ENCODE data around the gene COBL. TPM values are rescaled to one million over a fixed set of nuclear protein-coding genes. Genes with fewer than 3 reads are reported as not detected.

Gene COBL
- total RNA-seq, 2 experiments from 2014 or later = not detected

DNA sequence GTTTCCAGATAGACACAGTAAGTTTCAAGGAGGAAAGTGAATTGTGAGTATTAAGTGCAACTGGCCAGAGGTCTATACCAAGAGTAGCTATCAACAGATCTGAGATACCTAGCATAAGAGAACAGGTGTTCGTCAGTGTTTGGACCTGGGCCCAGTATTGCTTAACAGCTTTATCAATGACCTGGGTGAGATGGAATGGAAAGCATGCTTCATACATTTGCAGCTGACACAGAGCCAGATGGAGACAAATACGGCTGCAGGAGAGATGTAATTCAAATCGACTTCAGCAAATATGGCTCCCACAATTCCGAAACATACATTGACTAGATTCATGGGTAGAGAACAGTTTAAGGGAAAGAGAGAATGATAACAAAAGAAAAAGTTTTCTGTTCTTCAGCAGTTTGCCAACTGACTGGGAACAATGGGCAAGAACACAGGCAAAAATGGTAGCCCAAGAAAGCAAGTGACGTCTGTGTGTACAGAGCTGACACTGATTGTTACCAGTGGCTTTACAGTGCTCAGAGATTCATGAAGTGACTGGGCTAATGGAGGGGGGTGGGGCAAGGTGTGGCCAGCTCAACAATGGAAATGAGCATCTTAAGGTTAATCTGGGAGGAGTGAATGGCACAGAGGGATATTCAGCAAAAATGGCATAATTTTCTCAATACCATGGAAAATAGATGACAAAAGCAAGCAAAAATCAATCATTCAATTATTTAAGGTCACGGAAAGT lies 28.0 kb upstream of the COBL start:
- no peak overlapping the region for H3K4me3 Mint-ChIP-seq
- CTCF ChIA-PET = no interaction called here
- peaks cover 1% of the 10 kb centered on the region for H3K27me3 Mint-ChIP-seq
- no peaks in the 10 kb centered on the region for H3K9me3 Mint-ChIP-seq
- DNase-seq = no peak
- intact Hi-C loops (cut with micrococcal nuclease) = no loop called here
- H3K27ac Mint-ChIP-seq = no peak overlapping the region
- no peaks in the 10 kb centered on the region for H3K36me3 Mint-ChIP-seq
- no peaks in the 10 kb centered on the region for H3K4me1 Mint-ChIP-seq (ENCODE audit: low read depth)
- POLR2A ChIA-PET = interaction anchor here (0.6 kb wide), 1 partner anchor 10 kb away, joined by 3 read pairs; no protein-coding TSS in a partner anchor

DNA sequence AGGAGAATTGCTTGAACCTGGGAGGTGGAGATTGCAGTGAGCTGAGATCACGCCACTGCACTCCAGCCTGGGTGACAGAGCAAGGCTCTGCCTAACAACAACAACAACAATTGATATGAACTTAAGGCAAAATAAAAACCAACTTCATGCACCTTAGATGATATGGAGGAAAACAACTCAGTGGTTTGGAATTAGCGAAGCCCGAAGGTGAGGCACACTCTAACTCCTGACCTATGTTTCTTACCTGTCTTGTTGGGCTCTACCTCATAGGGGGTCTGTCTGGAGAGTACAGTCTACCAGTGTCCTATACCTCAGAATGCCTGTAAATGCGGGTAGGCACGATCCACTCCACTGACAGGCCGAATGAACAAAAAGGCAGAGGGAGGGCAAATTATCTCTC lies 24.3 kb upstream of the COBL start:
- no peaks in the 10 kb centered on the region for H3K36me3 Mint-ChIP-seq
- H3K4me1 Mint-ChIP-seq (ENCODE audit: low read depth) = no peaks in the 10 kb centered on the region
- no peak overlapping the region for H3K27ac Mint-ChIP-seq
- ChIA-PET CTCF (no interaction called here), POLR2A (no interaction called here)
- H3K4me3 Mint-ChIP-seq = no peak overlapping the region
- DNase-seq = no peak
- H3K9me3 Mint-ChIP-seq = no peaks in the 10 kb centered on the region
- intact Hi-C loops (cut with micrococcal nuclease) = no loop called here
- H3K27me3 Mint-ChIP-seq = peaks cover 1% of the 10 kb centered on the region

DNA sequence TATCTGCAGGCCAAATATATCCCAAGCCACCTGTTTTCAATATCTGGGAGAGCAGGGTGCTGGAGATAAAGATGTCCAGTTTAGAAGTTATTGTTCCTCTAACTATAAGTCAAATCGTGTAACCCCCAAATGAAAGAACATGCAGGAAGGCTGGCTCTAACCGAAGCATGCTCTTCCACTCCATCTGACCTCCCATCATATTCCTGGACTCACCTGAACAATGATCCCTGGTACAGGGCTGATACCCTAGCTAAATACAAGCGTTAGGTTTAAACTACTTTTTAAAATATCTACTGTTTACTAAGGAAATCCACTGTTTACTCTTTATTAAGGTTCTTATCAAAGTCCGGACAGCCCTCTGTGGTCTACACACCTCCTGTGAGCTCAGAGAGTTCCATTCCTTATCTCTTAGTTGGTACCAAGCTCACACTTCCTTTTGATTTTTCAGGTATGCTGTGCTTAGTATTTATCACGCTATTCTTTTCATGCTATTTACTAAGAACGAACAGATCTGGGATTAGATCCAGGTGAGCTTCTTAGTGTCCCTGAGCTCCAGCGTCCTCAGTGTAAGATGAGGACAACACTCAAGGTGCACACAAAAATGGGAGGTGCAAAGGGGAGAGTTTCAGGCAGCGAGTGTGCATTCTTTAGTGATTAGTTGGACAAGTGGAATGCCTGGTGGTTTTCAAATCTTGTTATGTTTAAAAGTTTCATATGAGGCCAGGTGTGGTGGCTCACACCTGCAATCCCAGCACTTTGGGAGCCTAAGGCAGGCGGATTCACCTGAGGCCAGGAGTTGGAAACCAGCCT lies 23.6 kb upstream of the COBL start:
- no peak overlapping the region for H3K4me3 Mint-ChIP-seq
- ChIA-PET CTCF (no interaction called here), POLR2A (no interaction called here)
- intact Hi-C loops (cut with micrococcal nuclease) = no loop called here
- H3K4me1 Mint-ChIP-seq (ENCODE audit: low read depth) = no peaks in the 10 kb centered on the region
- H3K9me3 Mint-ChIP-seq = no peaks in the 10 kb centered on the region
- DNase-seq = no peak
- H3K27me3 Mint-ChIP-seq = peaks cover 1% of the 10 kb centered on the region
- H3K36me3 Mint-ChIP-seq = no peaks in the 10 kb centered on the region
- H3K27ac Mint-ChIP-seq = no peak overlapping the region

DNA sequence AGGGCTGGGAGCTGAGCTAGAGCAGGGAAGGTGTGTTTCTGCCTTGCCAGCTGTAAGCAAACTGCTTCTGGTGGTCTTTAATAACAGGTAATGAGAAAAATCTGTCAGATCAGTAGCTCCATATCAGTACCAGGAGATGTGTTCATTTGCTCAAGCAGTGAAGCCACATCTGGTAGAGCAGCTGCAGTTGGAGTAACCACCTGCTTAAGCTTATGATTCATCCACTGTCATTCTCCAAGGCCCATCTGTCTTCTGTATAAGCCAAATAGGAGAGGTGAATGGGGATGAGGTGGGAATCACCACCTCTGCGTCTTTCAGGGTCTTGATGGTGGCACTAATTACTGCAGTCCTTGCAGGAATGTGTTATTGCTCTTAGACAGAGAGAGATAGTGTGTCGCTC lies 18.4 kb upstream of the COBL start:
- Mint-ChIP-seq H3K27me3 (no peaks in the 10 kb centered on the region), H3K9me3 (no peaks in the 10 kb centered on the region), H3K4me1 (ENCODE audit: low read depth) (no peaks in the 10 kb centered on the region), H3K4me3 (no peak overlapping the region), H3K27ac (no peak overlapping the region), H3K36me3 (no peaks in the 10 kb centered on the region)
- intact Hi-C loops (cut with micrococcal nuclease) = no loop called here
- DNase-seq = no peak
- ChIA-PET CTCF (no interaction called here), POLR2A (no interaction called here)

DNA sequence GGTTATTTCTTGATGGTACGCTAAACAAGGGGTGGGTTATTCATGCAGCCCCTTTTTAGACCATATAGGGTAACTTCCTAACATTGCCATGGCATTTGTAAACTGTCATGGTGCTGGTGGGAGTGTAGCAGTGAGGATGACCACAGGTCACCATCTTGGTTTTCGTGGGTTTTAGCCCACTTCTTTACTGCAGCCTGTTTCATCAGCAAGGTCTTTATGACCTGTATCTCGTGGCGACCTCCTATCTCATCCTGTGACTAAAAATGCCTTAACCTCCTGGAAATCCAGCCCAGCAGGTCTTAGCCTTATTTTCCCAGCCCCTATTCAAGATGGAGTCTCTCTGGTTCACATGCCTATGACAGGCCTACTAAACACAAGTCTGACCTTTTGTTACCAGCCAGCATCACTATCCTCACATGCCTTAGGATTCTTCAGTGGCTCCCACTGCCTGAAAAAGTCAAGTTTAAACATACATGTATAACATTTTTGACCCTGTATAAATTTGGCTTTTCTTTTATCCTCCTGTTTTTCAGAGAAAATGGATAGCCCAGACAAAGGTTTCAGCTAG lies 13.2 kb upstream of the COBL start:
- H3K27ac Mint-ChIP-seq = no peak overlapping the region

DNA sequence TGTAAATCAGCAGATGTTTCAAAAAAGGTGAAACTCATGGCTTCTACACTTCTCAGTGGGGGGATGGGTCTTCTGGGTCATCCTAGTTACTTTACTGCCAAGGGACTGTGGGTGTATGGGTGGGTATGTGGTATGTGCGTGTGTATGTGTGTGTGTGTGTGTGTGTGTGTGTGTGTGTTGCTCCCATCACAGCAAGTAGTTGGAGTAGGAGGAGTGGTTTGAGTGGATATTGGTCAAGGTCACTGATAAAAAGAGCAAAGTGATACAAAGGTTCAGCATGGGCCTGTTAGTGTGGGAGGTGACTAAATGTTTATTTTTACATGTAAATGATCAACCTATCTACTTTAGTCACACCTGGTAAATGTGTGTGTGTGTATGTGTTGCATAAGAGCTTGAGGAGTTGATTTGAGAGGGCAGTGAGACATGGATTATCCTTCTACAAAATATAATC lies 11.8 kb upstream of the COBL start:
- ChIA-PET CTCF (no interaction called here), POLR2A (no interaction called here)
- H3K9me3 Mint-ChIP-seq = no peaks in the 10 kb centered on the region
- no peaks in the 10 kb centered on the region for H3K4me1 Mint-ChIP-seq (ENCODE audit: low read depth)
- DNase-seq = no peak
- H3K27ac Mint-ChIP-seq = no peak overlapping the region
- H3K4me3 Mint-ChIP-seq = no peak overlapping the region
- no peaks in the 10 kb centered on the region for H3K36me3 Mint-ChIP-seq
- no peaks in the 10 kb centered on the region for H3K27me3 Mint-ChIP-seq
- intact Hi-C loops (cut with micrococcal nuclease) = no loop called here

More for the DNA sequence above, 13.2 kb upstream of the COBL start:
- no peak for DNase-seq
- intact Hi-C loops (cut with micrococcal nuclease) = no loop called here
- Mint-ChIP-seq H3K36me3 (no peaks in the 10 kb centered on the region), H3K4me1 (ENCODE audit: low read depth) (no peaks in the 10 kb centered on the region), H3K9me3 (no peaks in the 10 kb centered on the region), H3K4me3 (no peak overlapping the region), H3K27me3 (no peaks in the 10 kb centered on the region)
- ChIA-PET POLR2A (no interaction called here), CTCF (no interaction called here)

DNA sequence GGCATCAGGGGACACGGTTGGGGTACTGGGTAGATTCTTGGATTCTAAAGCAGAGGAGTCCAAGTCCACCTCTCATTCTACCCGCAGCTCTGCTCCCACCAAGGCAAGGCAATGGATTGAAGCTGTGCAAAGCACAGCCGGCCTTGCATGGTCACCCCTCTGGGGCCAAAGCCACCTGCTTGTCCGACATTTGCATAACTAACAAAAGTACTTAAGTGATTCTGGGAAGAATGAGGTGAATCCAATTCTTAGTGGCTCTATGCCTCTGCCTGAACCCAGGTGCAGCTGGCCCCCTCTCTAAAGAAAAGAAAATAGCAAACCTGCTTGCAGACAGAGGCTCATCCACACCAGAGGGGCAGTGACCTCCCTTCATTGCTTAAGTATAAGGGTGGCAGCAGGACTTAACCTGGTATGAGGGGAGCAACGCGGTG lies 10.7 kb upstream of the COBL start:
- no peaks in the 10 kb centered on the region for H3K36me3 Mint-ChIP-seq
- ChIA-PET POLR2A (no interaction called here), CTCF (no interaction called here)
- intact Hi-C loops (cut with micrococcal nuclease) = no loop called here
- H3K27me3 Mint-ChIP-seq = no peaks in the 10 kb centered on the region
- no peak for DNase-seq
- H3K27ac Mint-ChIP-seq = no peak overlapping the region
- H3K4me1 Mint-ChIP-seq (ENCODE audit: low read depth) = no peaks in the 10 kb centered on the region
- H3K9me3 Mint-ChIP-seq = no peaks in the 10 kb centered on the region
- no peak overlapping the region for H3K4me3 Mint-ChIP-seq

DNA sequence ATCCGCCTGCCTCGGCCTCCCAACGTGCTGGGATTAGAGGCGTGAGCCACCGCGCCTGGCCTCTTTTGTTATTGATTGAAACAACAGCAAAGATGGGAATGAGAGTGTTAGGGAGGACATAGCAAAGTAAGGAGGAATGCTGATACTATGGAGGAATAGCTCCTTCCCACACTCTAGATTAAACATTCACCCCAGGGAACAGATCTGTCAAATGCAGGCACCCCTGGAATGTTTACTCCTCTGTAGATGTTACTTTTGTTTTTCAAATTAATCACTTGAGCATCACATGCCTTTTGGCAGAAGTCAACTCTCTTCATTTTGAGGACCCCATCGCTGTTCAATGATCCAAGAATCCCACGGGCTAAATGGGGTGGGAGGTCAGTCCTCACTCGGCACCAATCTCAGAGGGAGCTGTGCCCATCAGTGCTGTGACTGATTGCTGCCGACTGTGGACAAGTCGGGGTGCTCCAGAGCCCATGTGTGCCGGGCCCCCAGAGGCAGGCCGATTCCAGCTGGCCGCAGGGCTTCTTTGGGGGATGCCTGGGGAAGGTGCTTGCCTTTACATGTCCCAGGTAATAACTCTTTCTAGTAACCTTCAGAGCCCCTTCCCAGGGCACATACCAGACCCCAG lies 10.2 kb upstream of the COBL start:
- Mint-ChIP-seq H3K4me1 (ENCODE audit: low read depth) (no peaks in the 10 kb centered on the region), H3K9me3 (no peaks in the 10 kb centered on the region), H3K27ac (no peak overlapping the region), H3K27me3 (no peaks in the 10 kb centered on the region), H3K4me3 (no peak overlapping the region), H3K36me3 (no peaks in the 10 kb centered on the region)
- DNase-seq = no peak
- ChIA-PET POLR2A (no interaction called here), CTCF (no interaction called here)
- intact Hi-C loops (cut with micrococcal nuclease) = no loop called here

DNA sequence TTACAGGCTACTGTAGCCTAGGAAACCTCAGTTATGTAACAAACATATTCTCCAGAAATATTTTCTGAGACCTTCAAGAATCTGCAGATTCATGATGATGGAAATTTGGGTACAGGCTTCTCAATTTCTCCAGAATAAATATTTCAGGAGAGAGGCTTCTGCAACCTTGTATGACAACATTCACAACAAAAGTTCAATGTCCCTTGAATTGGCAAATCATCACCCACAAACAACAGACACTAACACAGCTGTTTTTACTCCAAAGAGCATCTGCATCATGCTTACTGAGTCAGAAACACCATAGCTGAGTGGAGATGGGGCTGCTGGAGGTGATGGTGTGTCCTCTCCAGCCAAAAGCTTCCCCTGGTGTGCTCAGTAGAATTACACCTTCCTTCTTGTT lies 9.3 kb upstream of the COBL start:
- no peak for DNase-seq
- H3K9me3 Mint-ChIP-seq = no peaks in the 10 kb centered on the region
- ChIA-PET CTCF (no interaction called here), POLR2A (no interaction called here)
- no peaks in the 10 kb centered on the region for H3K27me3 Mint-ChIP-seq
- no peaks in the 10 kb centered on the region for H3K36me3 Mint-ChIP-seq
- intact Hi-C loops (cut with micrococcal nuclease) = no loop called here
- H3K4me3 Mint-ChIP-seq = no peak overlapping the region
- no peak overlapping the region for H3K27ac Mint-ChIP-seq
- H3K4me1 Mint-ChIP-seq (ENCODE audit: low read depth) = no peaks in the 10 kb centered on the region

DNA sequence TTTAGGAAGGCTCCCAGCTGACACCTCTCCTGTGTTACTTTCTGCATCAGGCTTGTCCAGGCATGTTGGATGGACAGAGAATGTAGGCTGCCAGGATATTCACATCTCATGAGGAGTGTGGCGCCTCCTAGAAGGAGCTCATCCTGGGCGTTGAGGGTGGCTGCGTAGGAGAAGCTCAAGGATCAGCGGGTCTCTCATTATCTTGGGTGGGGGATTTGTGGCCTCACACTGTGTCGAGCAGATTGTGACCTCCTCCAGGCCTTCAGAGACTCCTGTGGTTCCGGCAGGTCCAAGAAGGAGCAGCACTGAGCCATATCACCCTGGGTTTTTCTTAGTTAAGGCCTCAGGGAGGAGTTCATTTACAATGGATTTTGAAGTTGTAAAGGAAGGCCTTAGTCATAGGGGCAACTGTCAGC lies 8.7 kb upstream of the COBL start:
- Mint-ChIP-seq H3K4me3 (no peak overlapping the region), H3K4me1 (ENCODE audit: low read depth) (no peaks in the 10 kb centered on the region), H3K27me3 (no peaks in the 10 kb centered on the region), H3K27ac (no peak overlapping the region), H3K9me3 (no peaks in the 10 kb centered on the region), H3K36me3 (no peaks in the 10 kb centered on the region)
- DNase-seq = no peak
- intact Hi-C loops (cut with micrococcal nuclease) = no loop called here
- ChIA-PET POLR2A (no interaction called here), CTCF (no interaction called here)

DNA sequence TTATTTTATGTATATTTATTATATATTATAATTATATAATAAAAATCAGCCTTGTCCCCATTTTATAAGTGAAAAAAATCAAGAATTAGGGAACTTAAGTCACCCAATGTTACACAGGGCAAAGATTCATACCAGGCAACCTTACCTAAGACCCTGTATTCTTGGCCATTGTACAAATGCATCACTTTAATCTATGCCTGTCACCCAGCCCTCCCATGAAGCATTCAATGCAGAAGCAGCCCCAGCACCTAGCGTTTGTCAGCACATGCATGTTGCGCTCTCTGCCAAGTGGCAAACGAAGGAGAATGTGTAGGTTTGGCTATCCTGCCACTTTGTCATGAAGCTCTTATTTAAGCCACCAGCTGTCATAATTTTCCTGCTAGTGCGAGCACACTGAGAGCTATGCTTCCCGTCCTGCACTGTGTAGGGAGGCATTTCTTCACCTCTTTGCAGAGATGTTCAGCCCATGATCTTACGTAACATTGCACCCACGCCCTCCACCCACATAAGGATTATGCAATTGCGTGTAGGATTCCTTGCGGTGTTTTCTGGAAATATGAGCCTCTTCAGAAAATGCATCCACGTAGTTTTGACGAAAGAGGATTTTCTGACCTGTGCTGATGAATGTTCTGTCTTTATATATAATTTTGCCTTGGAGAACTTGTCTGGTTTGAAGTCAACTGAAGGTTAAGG lies 7.7 kb upstream of the COBL start:
- Mint-ChIP-seq H3K36me3 (no peaks in the 10 kb centered on the region), H3K4me3 (no peak overlapping the region), H3K9me3 (no peaks in the 10 kb centered on the region), H3K27ac (no peak overlapping the region), H3K4me1 (ENCODE audit: low read depth) (no peaks in the 10 kb centered on the region), H3K27me3 (no peaks in the 10 kb centered on the region)
- ChIA-PET POLR2A (no interaction called here), CTCF (no interaction called here)
- no peak for DNase-seq
- intact Hi-C loops (cut with micrococcal nuclease) = no loop called here

DNA sequence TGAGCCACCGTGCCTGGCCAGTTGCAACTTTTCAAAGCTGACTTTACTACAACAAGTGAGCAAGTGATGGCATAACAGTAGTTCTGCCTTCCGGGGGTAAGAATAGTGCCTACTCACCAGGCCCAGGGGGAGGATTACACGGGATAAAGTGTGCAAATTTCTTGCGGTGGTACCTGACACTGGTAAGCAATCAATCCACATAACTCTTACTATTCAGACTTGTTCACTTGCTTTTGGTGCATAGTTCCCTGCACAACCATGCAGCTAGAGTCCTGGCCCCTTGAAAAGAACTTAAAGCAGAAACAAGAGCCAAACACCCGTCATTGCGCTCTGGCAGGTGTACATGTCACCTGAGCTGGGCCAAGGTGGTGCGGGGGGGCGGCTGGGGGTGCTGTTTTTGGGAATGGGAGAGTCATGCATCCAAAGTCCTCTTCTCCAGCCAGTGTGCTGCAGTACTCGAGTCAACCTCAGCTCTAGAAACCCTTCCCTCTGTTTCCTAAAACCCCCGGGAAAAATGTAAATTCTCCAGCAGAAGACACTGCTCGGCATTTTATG lies 5.4 kb upstream of the COBL start:
- DNase-seq = no peak
- ChIA-PET CTCF (no interaction called here), POLR2A (no interaction called here)
- Mint-ChIP-seq H3K4me1 (ENCODE audit: low read depth) (no peaks in the 10 kb centered on the region), H3K4me3 (no peak overlapping the region), H3K36me3 (no peaks in the 10 kb centered on the region), H3K27me3 (peaks cover 13% of the 10 kb centered on the region), H3K9me3 (no peaks in the 10 kb centered on the region), H3K27ac (no peak overlapping the region)
- intact Hi-C loops (cut with micrococcal nuclease) = no loop called here
